Measurements from ENCODE around the gene FLAD1.

FLAD1 gene

DNA sequence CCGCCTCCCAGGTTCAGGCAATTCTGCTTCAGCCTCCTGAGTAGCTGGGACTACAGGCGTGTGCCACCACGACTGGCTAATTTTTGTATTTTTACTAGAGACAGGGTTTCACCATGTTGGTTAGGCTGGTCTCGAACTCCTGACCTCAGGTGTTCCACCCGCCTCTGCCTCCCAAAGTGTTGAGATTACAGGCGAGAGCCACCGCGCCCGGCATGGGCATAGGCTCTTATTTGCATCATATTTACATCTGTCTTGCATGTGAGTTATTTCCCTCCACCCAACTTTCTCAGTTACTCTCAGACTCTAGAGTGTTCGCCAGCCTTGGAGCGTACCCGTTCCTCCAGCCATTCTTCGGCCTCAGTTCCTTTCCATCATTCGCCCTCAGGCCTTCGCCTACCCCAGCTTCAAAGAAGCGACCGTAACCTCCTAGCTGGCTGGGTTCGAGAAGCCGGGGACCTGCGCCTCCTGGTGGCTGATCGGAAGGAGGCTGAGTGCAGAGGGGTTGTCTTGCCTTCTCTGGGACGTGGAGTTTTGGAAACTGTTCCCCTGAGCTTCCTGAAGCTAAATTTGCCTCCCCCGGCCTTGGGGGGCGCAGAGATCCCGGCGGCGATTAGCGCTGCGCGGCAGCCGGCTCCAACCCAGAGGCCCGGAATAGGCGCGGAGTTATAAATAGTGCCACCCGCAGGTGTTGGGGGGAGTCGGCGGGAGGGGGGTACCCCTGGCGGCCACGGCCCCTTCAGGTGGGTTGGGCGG, 15.8 kb downstream of the FLAD1 start:
- H3K27me3 ChIP-seq (replicated peaks; ENCODE audit: control insufficient read depth, insufficient read depth, low read length): no peaks in the 10 kb centered on the region
- H3K36me3 ChIP-seq (ENCODE audit: control insufficient read depth, insufficient read depth, low read length): no peaks in the 10 kb centered on the region; the same call in 1 of the 2 replicates
- peak overlapping the region; percentile 96 for H3K4me3 ChIP-seq (replicated peaks; ENCODE audit: low read depth, low read length)
- peak; percentile 85 for DNase-seq (ENCODE audit: extremely low read depth, insufficient read length)
- TF ChIP-seq, protein P1, sequence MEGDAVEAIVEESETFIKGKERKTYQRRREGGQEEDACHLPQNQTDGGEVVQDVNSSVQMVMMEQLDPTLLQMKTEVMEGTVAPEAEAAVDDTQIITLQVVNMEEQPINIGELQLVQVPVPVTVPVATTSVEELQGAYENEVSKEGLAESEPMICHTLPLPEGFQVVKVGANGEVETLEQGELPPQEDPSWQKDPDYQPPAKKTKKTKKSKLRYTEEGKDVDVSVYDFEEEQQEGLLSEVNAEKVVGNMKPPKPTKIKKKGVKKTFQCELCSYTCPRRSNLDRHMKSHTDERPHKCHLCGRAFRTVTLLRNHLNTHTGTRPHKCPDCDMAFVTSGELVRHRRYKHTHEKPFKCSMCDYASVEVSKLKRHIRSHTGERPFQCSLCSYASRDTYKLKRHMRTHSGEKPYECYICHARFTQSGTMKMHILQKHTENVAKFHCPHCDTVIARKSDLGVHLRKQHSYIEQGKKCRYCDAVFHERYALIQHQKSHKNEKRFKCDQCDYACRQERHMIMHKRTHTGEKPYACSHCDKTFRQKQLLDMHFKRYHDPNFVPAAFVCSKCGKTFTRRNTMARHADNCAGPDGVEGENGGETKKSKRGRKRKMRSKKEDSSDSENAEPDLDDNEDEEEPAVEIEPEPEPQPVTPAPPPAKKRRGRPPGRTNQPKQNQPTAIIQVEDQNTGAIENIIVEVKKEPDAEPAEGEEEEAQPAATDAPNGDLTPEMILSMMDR (IDR thresholded peaks at IDR 0.05; ENCODE audit: insufficient read depth, low read length, poor library complexity, severe bottlenecking): peak; percentile 96

DNA sequence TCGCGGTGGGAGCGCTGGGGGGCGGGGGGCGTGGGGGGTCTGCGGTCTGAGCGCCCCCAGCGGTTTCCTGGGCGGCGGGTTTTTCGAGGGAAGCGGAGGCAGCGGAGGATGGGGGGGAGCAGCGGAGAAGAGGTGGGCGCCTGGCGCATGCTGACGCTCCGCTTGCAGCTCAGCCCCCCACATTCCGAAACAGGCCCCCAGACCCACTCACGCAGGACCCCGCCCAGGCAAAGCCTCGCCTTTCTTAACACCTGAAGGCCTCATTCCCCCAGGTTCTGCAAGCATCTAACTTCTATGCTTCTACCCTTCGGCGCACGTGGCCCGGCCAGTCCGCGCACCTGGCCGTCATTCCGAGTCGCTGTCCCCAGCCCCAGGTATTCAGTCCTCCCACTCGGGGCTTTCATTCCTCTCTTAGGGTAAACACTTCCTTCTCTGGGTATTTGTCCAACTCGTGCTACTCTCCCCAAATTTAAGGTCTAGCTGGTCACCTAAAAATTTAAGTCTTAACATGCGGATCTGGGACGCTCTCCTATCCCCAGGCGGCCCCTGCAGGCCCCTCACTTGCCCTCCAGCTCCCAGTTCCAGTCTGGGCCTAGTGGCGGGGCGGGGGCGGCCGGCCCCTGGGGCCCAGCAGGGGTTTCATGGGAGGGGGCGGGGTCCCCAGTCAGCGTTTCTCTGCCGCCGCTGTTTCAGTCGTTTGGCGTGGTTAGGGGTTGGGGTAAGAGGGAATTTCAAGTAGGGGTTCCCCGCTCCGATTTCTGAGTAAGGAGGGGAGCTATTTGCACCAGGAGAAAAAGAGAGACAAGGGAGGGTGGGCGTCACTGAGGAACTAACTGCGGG, 16.6 kb downstream of the FLAD1 start:
- Histone ChIP-seq H3K4me3 (replicated peaks; ENCODE audit: low read depth, low read length) (peak overlapping the region; percentile 96), H3K36me3 (ENCODE audit: control insufficient read depth, insufficient read depth, low read length) (no peaks in the 10 kb centered on the region), H3K27me3 (replicated peaks; ENCODE audit: control insufficient read depth, insufficient read depth, low read length) (no peaks in the 10 kb centered on the region)
- DNase-seq (ENCODE audit: extremely low read depth, insufficient read length): peak; percentile 83
- TF ChIP-seq, protein P1 (IDR thresholded peaks at IDR 0.05; ENCODE audit: insufficient read depth, low read length, poor library complexity, severe bottlenecking): no peak

DNA sequence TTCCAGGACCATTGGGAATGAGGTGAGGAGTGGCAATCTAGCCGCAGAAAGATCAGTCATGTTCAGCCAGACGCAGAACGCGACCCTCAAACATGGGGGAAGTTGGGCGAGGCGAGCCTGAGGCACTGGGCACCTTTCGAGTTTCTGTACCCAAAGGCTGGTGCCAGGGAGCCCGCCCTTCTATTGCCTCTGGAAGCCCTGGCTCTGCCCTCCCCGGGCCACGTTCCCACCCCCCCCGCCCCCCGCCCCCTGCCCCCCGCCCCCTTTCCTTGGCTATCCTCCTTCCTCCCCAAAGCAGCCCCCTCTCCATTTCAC, 17.2 kb downstream of the FLAD1 start:
- H3K4me3 ChIP-seq (replicated peaks; ENCODE audit: low read depth, low read length): peak overlapping the region; percentile 96
- TF ChIP-seq, protein P1 (IDR thresholded peaks at IDR 0.05; ENCODE audit: insufficient read depth, low read length, poor library complexity, severe bottlenecking): no peak
- no peaks in the 10 kb centered on the region; the same call in 1 of the 2 replicates for H3K36me3 ChIP-seq (ENCODE audit: control insufficient read depth, insufficient read depth, low read length)
- no peak for DNase-seq (ENCODE audit: extremely low read depth, insufficient read length)
- no peaks in the 10 kb centered on the region for H3K27me3 ChIP-seq (replicated peaks; ENCODE audit: control insufficient read depth, insufficient read depth, low read length)

DNA sequence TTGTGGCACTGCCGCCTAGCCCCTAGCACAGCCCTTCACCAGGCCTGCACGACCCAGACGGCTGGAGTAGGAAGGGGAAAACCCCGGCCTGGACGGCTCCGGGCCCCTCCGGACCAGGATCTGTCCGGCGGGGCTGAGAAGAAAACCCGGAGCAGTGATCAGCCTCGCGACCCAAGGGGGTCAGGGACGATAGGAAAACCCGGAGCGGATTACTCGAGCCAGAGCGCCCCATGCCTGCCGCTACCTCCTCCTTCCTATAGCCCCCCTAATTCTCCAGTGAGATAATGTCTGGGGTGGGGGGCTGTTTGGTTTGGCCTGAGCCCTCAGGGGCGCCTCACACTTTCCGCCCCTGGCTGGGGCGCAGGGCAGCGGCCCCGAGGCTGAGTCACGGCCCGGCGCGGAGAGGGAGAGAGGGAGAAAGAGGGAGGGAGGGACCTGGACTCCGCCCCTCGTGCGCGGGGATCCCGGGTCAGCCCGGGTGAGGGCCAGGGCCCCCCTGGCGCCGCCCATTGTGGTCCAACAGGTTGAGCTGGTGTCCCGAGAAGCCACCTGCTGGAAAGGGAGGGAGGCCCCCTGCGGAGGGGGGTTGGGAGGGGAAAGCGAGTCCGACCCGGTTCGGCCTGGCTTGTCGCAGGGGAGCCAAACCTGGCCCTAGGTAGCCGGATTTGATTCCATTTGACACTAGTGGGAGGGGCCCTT, 17.7 kb downstream of the FLAD1 start:
- H3K27me3 ChIP-seq (replicated peaks; ENCODE audit: control insufficient read depth, insufficient read depth, low read length): no peaks in the 10 kb centered on the region
- H3K4me3 ChIP-seq (replicated peaks; ENCODE audit: low read depth, low read length): peak overlapping the region; percentile 96
- peak; percentile 96 for DNase-seq (ENCODE audit: extremely low read depth, insufficient read length)
- H3K36me3 ChIP-seq (ENCODE audit: control insufficient read depth, insufficient read depth, low read length): no peaks in the 10 kb centered on the region; the same call in 1 of the 2 replicates
- TF ChIP-seq, protein P1 (IDR thresholded peaks at IDR 0.05; ENCODE audit: insufficient read depth, low read length, poor library complexity, severe bottlenecking): no peak

DNA sequence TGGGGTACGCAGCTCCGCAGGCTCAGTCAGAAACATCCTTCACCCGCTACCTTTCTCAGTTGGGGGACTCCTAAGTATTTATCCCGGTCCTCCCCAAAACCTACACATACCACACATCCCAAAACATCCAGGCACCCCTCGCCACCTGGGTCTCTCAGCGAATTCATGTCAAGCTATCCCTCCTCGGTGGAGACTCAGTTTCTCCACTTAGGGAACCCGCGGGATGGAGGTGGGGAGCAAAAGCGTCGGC, 18.2 kb downstream of the FLAD1 start:
- no peak for DNase-seq (ENCODE audit: extremely low read depth, insufficient read length)
- no peaks in the 10 kb centered on the region for H3K27me3 ChIP-seq (replicated peaks; ENCODE audit: control insufficient read depth, insufficient read depth, low read length)
- H3K4me3 ChIP-seq (replicated peaks; ENCODE audit: low read depth, low read length): peak overlapping the region; percentile 96
- TF ChIP-seq, protein P1 (IDR thresholded peaks at IDR 0.05; ENCODE audit: insufficient read depth, low read length, poor library complexity, severe bottlenecking): no peak
- H3K36me3 ChIP-seq (ENCODE audit: control insufficient read depth, insufficient read depth, low read length): no peaks in the 10 kb centered on the region; the same call in 1 of the 2 replicates

Data from GM06990 (cell line).